GM13976 (cell line): ENCODE results near the gene WWP2.

Source experiments
- DNase-seq: peaks from one replicate; pipeline ENCODE4 v3.0.0; 2012; ENCODE audit warnings: low spot score
- in situ Hi-C: fragments of 300-500 bp; cut with MboI; formaldehyde crosslinking; loops from one replicate; pipeline ENCODE4 v1.12.0; 2022; ENCODE audit warnings: low sequenced_read_pairs, mixed read lengths, inconsistent platforms; ENCODE audit not compliant: unreplicated experiment
- TF ChIP-seq, protein P1 (sequence below): IDR thresholded peaks from 2 replicates; pipeline ENCODE4 v1.5.1; 2012; ENCODE audit warnings: borderline replicate concordance, mild to moderate bottlenecking; ENCODE audit not compliant: insufficient read depth; ENCODE audit errors: extremely low read depth, missing control alignments, control extremely low read depth

Gene WWP2

DNA sequence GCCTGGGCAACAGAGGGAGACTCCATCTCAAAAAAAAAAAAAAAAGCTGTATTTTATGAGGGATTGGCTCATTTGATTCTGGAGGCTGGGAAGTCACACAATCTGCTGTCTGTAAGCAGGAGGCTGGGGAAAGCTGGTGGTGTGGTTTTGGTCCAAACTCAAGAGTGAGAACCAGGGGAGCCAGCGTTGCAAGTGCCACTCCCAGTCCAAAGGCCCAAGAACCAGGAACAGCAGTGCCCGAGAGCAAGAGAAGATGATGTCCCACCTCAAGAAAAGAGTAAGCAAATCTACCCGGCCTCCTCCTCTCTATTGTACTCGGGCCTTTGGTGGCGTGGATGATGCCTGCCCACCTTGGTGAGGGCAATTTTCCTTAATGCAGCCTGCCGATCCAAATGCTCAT, 30.0 kb upstream of the WWP2 start:
- in situ Hi-C loops = no loop called here
- TF ChIP-seq, protein P1, sequence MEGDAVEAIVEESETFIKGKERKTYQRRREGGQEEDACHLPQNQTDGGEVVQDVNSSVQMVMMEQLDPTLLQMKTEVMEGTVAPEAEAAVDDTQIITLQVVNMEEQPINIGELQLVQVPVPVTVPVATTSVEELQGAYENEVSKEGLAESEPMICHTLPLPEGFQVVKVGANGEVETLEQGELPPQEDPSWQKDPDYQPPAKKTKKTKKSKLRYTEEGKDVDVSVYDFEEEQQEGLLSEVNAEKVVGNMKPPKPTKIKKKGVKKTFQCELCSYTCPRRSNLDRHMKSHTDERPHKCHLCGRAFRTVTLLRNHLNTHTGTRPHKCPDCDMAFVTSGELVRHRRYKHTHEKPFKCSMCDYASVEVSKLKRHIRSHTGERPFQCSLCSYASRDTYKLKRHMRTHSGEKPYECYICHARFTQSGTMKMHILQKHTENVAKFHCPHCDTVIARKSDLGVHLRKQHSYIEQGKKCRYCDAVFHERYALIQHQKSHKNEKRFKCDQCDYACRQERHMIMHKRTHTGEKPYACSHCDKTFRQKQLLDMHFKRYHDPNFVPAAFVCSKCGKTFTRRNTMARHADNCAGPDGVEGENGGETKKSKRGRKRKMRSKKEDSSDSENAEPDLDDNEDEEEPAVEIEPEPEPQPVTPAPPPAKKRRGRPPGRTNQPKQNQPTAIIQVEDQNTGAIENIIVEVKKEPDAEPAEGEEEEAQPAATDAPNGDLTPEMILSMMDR = no peak
- DNase-seq = no peak

DNA sequence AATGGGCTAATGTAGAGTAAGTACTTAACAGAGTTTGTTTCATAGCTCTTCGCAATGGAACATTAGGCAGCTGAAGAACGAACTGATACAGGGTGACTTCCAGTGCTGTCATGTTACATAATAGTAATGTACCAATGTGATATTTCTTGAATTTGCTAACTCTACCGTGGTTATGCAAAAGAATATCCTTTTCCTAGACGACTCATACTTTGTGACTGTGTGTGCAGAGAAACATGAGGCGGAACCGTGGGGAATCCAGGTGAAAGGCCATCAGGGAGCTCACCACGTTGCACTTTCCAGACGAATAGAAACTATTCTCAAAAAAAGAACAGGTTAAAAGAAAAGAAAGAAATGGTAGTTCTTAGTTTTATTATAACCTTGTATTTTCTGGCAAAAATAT, 20.6 kb upstream of the WWP2 start:
- TF ChIP-seq, protein P1 = no peak
- in situ Hi-C loops = no loop called here
- no peak for DNase-seq

DNA sequence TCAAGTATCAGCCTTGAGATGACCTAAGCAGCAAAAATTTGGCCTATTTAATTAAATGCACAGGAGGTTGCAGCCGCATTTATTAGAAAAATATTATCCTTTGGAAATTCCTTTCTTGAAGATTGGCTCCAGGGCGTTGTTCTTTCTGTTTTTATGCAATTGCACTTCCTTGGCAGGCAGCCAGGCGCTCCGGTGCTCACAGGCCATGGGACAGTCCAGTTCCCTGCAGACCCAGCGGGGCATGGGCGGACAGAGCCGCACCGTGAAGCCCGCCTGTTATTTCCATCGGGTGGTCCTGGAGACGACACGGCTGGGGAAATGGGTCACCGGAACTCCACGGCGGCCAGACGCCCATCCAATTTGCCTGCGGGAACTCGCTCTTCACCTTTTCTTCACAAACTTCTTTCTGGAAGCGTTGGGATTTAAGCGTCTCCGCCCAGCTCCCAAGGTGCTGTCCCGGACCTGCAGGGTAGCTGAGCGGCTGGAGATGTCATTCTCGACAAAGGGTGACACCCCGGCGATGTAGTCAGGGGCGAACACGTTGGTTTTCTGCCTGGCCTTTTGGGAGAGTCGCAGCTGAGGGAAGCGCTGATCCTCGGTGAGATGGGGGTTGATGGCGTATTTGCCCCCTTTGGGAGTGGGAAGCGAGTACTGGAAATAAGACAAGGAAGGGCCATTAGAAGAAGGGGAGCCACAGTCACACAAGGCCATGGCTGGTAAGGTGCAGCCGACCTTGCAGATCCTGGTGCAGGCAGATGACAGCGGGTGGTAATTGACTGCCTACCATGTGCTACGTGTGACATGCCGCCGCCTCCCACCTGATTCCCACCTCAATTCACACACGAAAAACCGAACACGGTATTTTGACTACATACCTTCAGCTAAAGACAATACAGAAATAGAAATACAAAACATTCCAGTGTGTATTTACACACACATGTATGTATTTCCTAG, 19.9 kb upstream of the WWP2 start:
- in situ Hi-C loops = no loop called here
- no peak for DNase-seq
- TF ChIP-seq, protein P1 = no peak

DNA sequence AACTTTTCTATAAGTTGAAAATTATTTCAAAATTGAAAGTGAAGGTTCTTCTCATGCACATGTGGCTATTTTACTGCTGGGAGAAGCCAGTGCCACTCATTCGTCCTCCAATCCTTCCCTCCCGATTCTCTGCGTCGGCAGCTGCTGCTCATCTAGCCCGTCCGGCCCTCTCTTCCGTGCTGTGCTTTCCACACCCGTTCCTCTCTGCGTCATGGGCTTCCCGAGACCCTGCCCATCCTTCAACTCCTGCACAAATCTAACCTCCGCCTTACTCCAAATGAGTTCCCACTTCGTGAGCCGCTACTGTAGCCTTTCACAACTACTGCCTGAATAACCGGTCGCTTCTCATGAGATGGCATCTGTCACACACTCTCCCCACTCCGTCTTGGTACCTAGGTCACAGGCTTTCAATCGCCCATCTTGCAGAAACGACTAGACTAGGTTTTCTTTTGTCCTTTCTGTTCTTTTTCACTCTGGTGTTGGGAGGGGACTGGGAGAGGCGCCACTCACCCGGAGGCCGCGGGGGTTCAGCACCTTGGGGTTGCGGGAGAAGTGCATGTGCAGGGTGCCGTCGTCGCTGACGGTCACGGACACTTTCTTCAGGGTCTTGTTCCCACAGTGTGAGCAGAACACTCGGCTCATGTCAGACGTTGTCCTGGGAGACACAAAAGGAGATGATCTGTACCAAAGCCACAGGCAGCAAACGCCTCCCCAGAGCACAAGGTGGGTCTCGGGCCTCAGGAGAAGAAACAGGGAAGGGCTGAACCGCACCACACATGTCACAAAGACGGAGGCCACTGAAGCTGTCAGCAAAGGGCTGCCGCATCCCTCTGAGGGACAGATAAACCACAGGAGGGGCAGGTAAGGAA, 17.5 kb upstream of the WWP2 start:
- in situ Hi-C loops = no loop called here
- DNase-seq = no peak
- TF ChIP-seq, protein P1 = no peak

DNA sequence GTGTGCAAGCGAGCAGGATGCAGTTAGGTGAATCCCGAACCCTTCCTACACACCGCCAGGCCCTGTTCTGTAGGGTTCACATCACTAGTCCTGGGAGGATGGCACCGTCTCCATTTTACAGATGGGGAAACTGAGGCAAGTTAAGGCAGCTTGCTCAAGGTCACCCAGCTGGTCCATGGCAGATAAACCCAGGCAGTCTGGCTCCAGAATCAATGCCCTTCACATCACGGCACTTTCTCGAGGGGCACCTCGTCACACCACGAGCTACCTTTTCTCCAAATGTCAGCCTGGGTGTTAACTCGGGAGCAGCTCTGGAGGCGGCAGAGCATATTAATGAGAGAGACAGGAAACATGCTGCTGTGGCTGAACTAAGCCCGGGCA, 16.9 kb upstream of the WWP2 start:
- DNase-seq = no peak
- in situ Hi-C loops = no loop called here
- TF ChIP-seq, protein P1 = no peak

DNA sequence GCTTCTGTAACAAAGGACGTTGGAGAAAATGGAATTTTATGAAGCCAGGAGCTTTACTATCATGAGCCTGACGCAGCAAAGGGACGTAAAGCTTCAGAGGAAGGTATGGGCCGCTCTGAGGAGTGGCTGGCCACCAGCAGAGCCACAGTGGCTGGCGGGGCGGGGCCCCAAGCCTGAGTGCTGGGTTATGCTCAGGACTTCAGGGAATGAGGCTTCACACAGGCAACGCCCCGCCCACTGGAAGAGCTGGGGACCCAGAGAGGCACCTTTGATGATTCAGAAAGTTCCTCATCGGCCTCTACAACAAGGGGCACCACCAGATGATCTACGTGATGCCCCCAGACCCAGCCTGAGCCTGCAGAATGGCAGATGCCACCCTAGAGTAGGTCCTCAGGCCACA, 16.2 kb upstream of the WWP2 start:
- TF ChIP-seq, protein P1 = no peak
- in situ Hi-C loops = no loop called here
- no peak for DNase-seq
